Liver (tissue), 9 donors: ENCODE data around the gene EMC1. TPM values are rescaled to one million over a fixed set of nuclear protein-coding genes. Genes with fewer than 3 reads are reported as not detected.
A peak's percentile ranks its signal among the peaks of the same experiment; 100 is the strongest.

Experiments
- DNase-seq: peaks from one replicate; pipeline ENCODE4 v3.0.0-alpha.2; 2017; ENCODE audit warnings: low spot score
- H3K27ac ChIP-seq, 2 donors: one replicate each; pipeline ENCODE4 v1.7.0; 2013; ENCODE audit warnings: inconsistent platforms in 2 of 2, low read length in 2 of 2, control low read depth in 1 of 2, low read depth in 1 of 2, mild to moderate bottlenecking in 1 of 2
- H3K27me3 ChIP-seq, 4 donors: one replicate each; pipeline versions ENCODE4 v1.6.1 to v1.7.0; 2013; ENCODE audit warnings: low read length in 3 of 4, inconsistent platforms in 1 of 4, mild to moderate bottlenecking in 1 of 4, moderate library complexity in 1 of 4; ENCODE audit not compliant: control insufficient read depth in 4 of 4, insufficient read depth in 4 of 4
- H3K36me3 ChIP-seq, 4 donors: one replicate each; pipeline versions ENCODE4 v1.6.1 to v1.7.0; 2013; ENCODE audit warnings: low read length in 3 of 4, mild to moderate bottlenecking in 3 of 4, low read depth in 1 of 4, moderate library complexity in 1 of 4; ENCODE audit not compliant: control insufficient read depth in 4 of 4, insufficient read depth in 3 of 4
- H3K4me1 ChIP-seq, 4 donors: one replicate each; pipeline versions ENCODE4 v1.6.1 to v1.7.0; 2013; ENCODE audit warnings: low read length in 3 of 4, mild to moderate bottlenecking in 3 of 4, moderate library complexity in 1 of 4; ENCODE audit not compliant: control insufficient read depth in 4 of 4, insufficient read depth in 4 of 4
- H3K4me3 ChIP-seq, 3 donors: one replicate each; pipeline versions ENCODE4 v1.6.1 to v1.7.0; 2013; ENCODE audit warnings: low read length in 3 of 3, control low read depth in 1 of 3, low read depth in 1 of 3, mild to moderate bottlenecking in 1 of 3
- H3K9ac ChIP-seq, 2 donors: one replicate each; pipeline ENCODE4 v1.7.0; 2013; ENCODE audit warnings: low read length in 2 of 2, mild to moderate bottlenecking in 2 of 2, moderate library complexity in 2 of 2, control low read depth in 1 of 2, low read depth in 1 of 2
- H3K9me3 ChIP-seq, 4 donors: one replicate each; pipeline versions ENCODE4 v1.6.1 to v1.7.0; 2013; ENCODE audit warnings: low read length in 3 of 4; ENCODE audit not compliant: control insufficient read depth in 4 of 4
- ATF3 ChIP-seq: IDR thresholded peaks from 2 replicates; pipeline ENCODE4 v1.6.1; 2016; ENCODE audit warnings: antibody characterized with exemption
- CTCF ChIP-seq: fragments of 150-350 bp; IDR thresholded peaks from 2 replicates; pipeline ENCODE4 v1.5.1; 2017; ENCODE audit warnings: improper control_type of control experiment, low read depth, low read length; ENCODE audit not compliant: missing input control
- EGR1 ChIP-seq, 2 donors: IDR thresholded peaks; 2 replicates each; pipeline ENCODE4 v1.6.1; 2016 to 2018; ENCODE audit warnings: antibody characterized with exemption in 2 of 2, low read depth in 2 of 2
- FOXA2 ChIP-seq: IDR thresholded peaks from 2 replicates; pipeline ENCODE4 v1.6.1; 2016; ENCODE audit warnings: antibody characterized with exemption
- GABPA ChIP-seq, 2 donors: IDR thresholded peaks in 1 of 2; conservative IDR thresholded peaks in 1 of 2; 2 replicates each; pipeline ENCODE4 v1.6.1; 2016; ENCODE audit warnings: antibody characterized with exemption in 2 of 2, mild to moderate bottlenecking in 1 of 2, moderate library complexity in 1 of 2
- HNF4A ChIP-seq, 2 donors: conservative IDR thresholded peaks; 2 replicates each; pipeline ENCODE4 v1.6.1; 2016; ENCODE audit warnings: antibody characterized with exemption in 2 of 2, mild to moderate bottlenecking in 2 of 2
- HNF4G ChIP-seq: IDR thresholded peaks from 2 replicates; pipeline ENCODE4 v1.6.1; 2016; ENCODE audit warnings: antibody characterized with exemption
- JUND ChIP-seq, 2 donors: IDR thresholded peaks; 2 replicates each; pipeline ENCODE4 v1.6.1; 2016; ENCODE audit warnings: antibody characterized with exemption in 2 of 2
- MAX ChIP-seq: IDR thresholded peaks from 2 replicates; pipeline ENCODE4 v1.6.1; 2016; ENCODE audit warnings: antibody characterized with exemption
- NR2F2 ChIP-seq: IDR thresholded peaks from 2 replicates; pipeline ENCODE4 v1.6.1; 2016; ENCODE audit warnings: antibody characterized with exemption
- RAD21 ChIP-seq, 2 donors: IDR thresholded peaks; 2 replicates each; pipeline ENCODE4 v1.6.1; 2016; ENCODE audit warnings: antibody characterized with exemption in 2 of 2, mild to moderate bottlenecking in 2 of 2
- REST ChIP-seq: IDR thresholded peaks from 2 replicates; pipeline ENCODE4 v1.6.1; 2016; ENCODE audit warnings: antibody characterized with exemption, mild to moderate bottlenecking
- RXRA ChIP-seq, 2 donors: IDR thresholded peaks; 2 replicates each; pipeline ENCODE4 v1.6.1; 2017 to 2018; ENCODE audit warnings: antibody characterized with exemption in 2 of 2, mild to moderate bottlenecking in 1 of 2
- SP1 ChIP-seq: IDR thresholded peaks from 2 replicates; pipeline ENCODE4 v1.6.1; 2018; ENCODE audit warnings: antibody characterized with exemption, mild to moderate bottlenecking
- TAF1 ChIP-seq: conservative IDR thresholded peaks from 2 replicates; pipeline ENCODE4 v1.6.1; 2016; ENCODE audit warnings: antibody characterized with exemption, mild to moderate bottlenecking
- YY1 ChIP-seq: IDR thresholded peaks from 2 replicates; pipeline ENCODE4 v1.6.1; 2016; ENCODE audit warnings: antibody characterized with exemption, mild to moderate bottlenecking
- WGBS: extraction: QIAGEN DNeasy Blood & Tissue Kit; methylation state at CpG from one replicate; pipeline ENCODE4 v1.1.7; 2013; 5-methylcytosine and 5-hydroxymethylcytosine counted together
- polyA plus RNA-seq, 2 donors: library from polyadenylated mRNA; stranded (reverse) in 1 of 2; unstranded in 1 of 2; fragments of 200-250 nt in 1 of 2; fragments of >200 nt in 1 of 2; fragmentation: Nextera tagmentation in 1 of 2; extraction: Ambion mirVana in 1 of 2; gene quantifications; one replicate each; pipeline versions ENCODE4 v1.2.1 to v1.2.3, GENCODE V29; 2013 to 2015
- total RNA-seq, 2 donors: library from RNA; depleted of rRNA; stranded (reverse); fragments of >200 nt; gene quantifications; one replicate each; pipeline ENCODE4 v1.2.3, GENCODE V29; 2014
- donor health status: healthy.
- donor health status: healthy.
- donor health status: healthy.
- donor health status: healthy.
- donor health status: healthy.

EMC1 gene
- total and polyA plus RNA-seq, 4 donors, result 8.0 to 33.6 (median 14.8) TPM

- Histone ChIP-seq H3K9ac (no peak overlapping the region), H3K4me1 (peaks cover 3 to 26% (median 16%) of the 10 kb centered on the region in 4 donors), H3K27ac (no peak overlapping the region), H3K27me3 (no peaks in the 10 kb centered on the region), H3K9me3 (no peaks in the 10 kb centered on the region), H3K4me3 (no peak overlapping the region), H3K36me3 (peaks cover 15 to 59% (median 59%) of the 10 kb centered on the region in 4 donors)
- TF ChIP-seq NR2F2, result no peak
- TF ChIP-seq JUND (IDR thresholded peaks at IDR 0.05), result no peak
- TF ChIP-seq EGR1 (IDR thresholded peaks at IDR 0.05; ENCODE audit: low read depth in 2 of 2), result no peak
- TF ChIP-seq ATF3, result no peak
- TF ChIP-seq MAX, result no peak
- peak; percentile 38 for TF ChIP-seq CTCF
- TF ChIP-seq RAD21 (IDR thresholded peaks at IDR 0.05), result peak; percentile 59 to 69
- 78% methylated on average over 8 of the region's 8 CpGs for WGBS
- DNase-seq, result no peak
These were observed 71.6 kb downstream of the EMC1 start for GRCh38 chr1:19179597-19180264.

GRCh38 chr1:19178734-19179398 lies 72.5 kb downstream of the EMC1 start:
- H3K4me1 ChIP-seq, result peaks cover 3 to 26% (median 16%) of the 10 kb centered on the region in 4 donors
- TF ChIP-seq HNF4G (peak; percentile 31), JUND (IDR thresholded peaks at IDR 0.05) (no peak), FOXA2 (no peak), NR2F2 (peak; percentile 10), SP1 (peak; percentile 55), RXRA (IDR thresholded peaks at IDR 0.05) (peak; percentile 44 to 53), HNF4A (conservative IDR thresholded peaks at IDR 0.05) (peak; percentile 65 to 67), EGR1 (IDR thresholded peaks at IDR 0.05; ENCODE audit: low read depth in 2 of 2) (no peak), GABPA (IDR thresholded peaks at IDR 0.05 in 1 of 2, conservative IDR thresholded peaks at IDR 0.05 in 1 of 2) (peak in 1 of 2 donors; percentile 18), MAX (no peak), YY1 (peak; percentile 13)
- peak overlapping the region in 1 of 2 donors; percentile 55 for H3K9ac ChIP-seq
- H3K27me3 ChIP-seq, result no peaks in the 10 kb centered on the region
- H3K9me3 ChIP-seq, result no peaks in the 10 kb centered on the region
- 30% methylated on average over 5 of the region's 5 CpGs for WGBS
- no peak overlapping the region for H3K4me3 ChIP-seq
- DNase-seq, result no peak
- peaks cover 15 to 60% (median 59%) of the 10 kb centered on the region in 4 donors for H3K36me3 ChIP-seq
- peak overlapping the region; percentile 26 to 31 for H3K27ac ChIP-seq

GRCh38 chr1:19177811-19178210 lies 73.5 kb downstream of the EMC1 start:
- H3K4me1 ChIP-seq, result peaks cover 3 to 26% (median 16%) of the 10 kb centered on the region in 4 donors
- no peaks in the 10 kb centered on the region for H3K9me3 ChIP-seq
- 87% methylated on average over 2 of the region's 2 CpGs for WGBS
- H3K27ac ChIP-seq, result no peak overlapping the region
- H3K4me3 ChIP-seq, result no peak overlapping the region
- no peak for DNase-seq
- H3K36me3 ChIP-seq, result peaks cover 17 to 61% (median 60%) of the 10 kb centered on the region in 4 donors
- H3K27me3 ChIP-seq, result no peaks in the 10 kb centered on the region
- no peak overlapping the region for H3K9ac ChIP-seq
- TF ChIP-seq HNF4G (no peak), EGR1 (IDR thresholded peaks at IDR 0.05; ENCODE audit: low read depth in 2 of 2) (no peak), RXRA (IDR thresholded peaks at IDR 0.05) (no peak), CTCF (no peak), REST (no peak), TAF1 (no peak), FOXA2 (no peak)
